ENCODE results near the gene TRMT44.

- TF ChIP-seq POLR2A (IDR thresholded peaks at IDR 0.05; ENCODE audit: low read length): no peak
- TF ChIP-seq GATA1 (IDR thresholded peaks at IDR 0.05; ENCODE audit: low read depth, low read length): no peak
Measured at GRCh38 chr4:8502836-8503585, 62.4 kb downstream of the TRMT44 start.
